Erythroblast (primary cell): ENCODE measurements around the gene FOLR2.

Experiments used
- GATA1 ChIP-seq: IDR thresholded peaks from 2 replicates; pipeline ENCODE4 v1.6.1; 2011; ENCODE audit warnings: low read depth, mild to moderate bottlenecking, control low read depth, low read length, moderate library complexity
- POLR2A ChIP-seq: IDR thresholded peaks from 2 replicates; pipeline ENCODE4 v1.6.1; 2011; ENCODE audit warnings: mild to moderate bottlenecking, low read length

DNA sequence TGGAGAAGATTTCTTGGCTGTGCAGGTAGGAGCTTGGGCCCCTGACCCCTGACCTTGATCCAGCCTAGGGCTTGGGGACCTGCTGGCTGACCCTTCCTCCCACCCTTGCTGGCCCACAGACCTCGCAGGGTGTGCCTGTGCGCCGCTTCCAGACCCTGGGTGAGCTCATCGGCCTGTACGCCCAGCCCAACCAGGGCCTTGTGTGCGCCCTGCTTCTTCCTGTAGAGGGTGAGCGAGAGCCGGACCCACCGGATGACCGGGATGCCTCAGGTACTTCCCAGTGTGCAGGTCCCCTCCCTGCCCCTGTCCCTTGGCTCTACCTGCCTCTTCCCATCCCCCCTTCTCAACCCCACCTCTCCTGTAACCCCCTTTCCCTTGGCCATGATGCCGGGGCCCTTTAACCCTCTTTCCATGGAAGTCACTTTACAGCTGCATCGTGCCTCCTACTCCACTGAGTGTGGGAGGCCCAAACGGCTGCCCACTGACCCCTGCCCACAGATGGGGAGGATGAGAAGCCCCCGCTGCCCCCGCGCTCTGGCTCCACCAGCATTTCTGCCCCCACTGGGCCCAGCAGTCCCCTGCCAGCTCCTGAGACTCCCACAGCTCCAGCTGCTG is 11.7 kb downstream of the FOLR2 start:
- TF ChIP-seq POLR2A (no peak), GATA1 (no peak)
